AG04450 (cell line): Measurements from ENCODE around the gene DPP6. TPM values are rescaled to one million over a fixed set of nuclear protein-coding genes. Genes with fewer than 3 reads are reported as not detected.

Experiments used
- CTCF ChIA-PET: fragments of 300-600, 350-600 bp; formaldehyde crosslinking; extraction: SDS; loops from one replicate; lab custom pipeline; 2022; ENCODE audit warnings: antibody characterized with exemption, inconsistent platforms; lab: Charles Lee
- POLR2A ChIA-PET: fragments of 350-600 bp; formaldehyde crosslinking; extraction: SDS; loops from one replicate; lab custom pipeline; 2021; ENCODE audit warnings: antibody characterized with exemption, inconsistent platforms; lab: Yijun Ruan, JAX
- DNase-seq: peaks from one replicate; pipeline ENCODE4 v3.0.0-alpha.2; 2011; ENCODE audit warnings: low read depth, low spot score
- H3K27ac ChIP-seq: one replicate; pipeline ENCODE4 v1.5.1; 2012; ENCODE audit warnings: low read depth, low read length, control low read depth
- H3K27me3 ChIP-seq: one replicate; pipeline ENCODE4 v1.6.0; 2012; ENCODE audit warnings: low read length; ENCODE audit not compliant: control insufficient read depth, insufficient read depth
- H3K4me3 ChIP-seq: 2 replicates; pipeline ENCODE4 v1.5.1; 2011; ENCODE audit warnings: mild to moderate bottlenecking, low read depth, low read length, control low read depth
- H3K9me3 ChIP-seq: 2 replicates; pipeline ENCODE4 v1.5.1; 2012; ENCODE audit warnings: low read length; ENCODE audit not compliant: control insufficient read depth, insufficient read depth
- polyA plus RNA-seq: library from polyadenylated mRNA; depleted of rRNA; stranded (reverse); fragments of >200 nt; gene quantifications from 2 replicates; pipeline ENCODE4 v1.2.3, GENCODE V29; 2011
- TF ChIP-seq, protein P1 (sequence below): IDR thresholded peaks from 2 replicates; pipeline ENCODE4 v1.5.1; 2011; ENCODE audit warnings: low read depth, low read length, control low read depth, inconsistent platforms

The DPP6 gene
- polyA plus RNA-seq, 1 experiment: not detected

DNA sequence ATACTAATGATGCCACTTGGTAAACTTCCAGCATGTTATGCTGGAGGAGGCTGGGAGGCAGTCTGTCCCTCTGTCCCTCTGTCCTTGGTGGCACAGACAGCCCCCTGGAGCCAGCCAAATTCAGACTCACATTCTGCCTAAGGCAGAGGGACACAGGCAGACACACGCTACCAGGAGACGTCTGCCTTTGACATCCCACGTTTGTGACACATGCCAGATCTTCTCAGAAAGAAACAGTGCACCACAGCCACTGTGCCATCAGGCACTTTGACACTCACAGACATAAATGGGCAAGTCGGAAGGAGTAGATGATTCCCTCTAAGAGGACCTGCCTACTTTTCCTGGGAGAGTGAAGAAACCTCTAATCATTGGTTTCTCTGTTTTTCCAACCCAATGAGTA, 467.0 kb downstream of the DPP6 start:
- CTCF ChIA-PET: no interaction called here
- peaks cover 31% of the 10 kb centered on the region for H3K9me3 ChIP-seq
- POLR2A ChIA-PET: no interaction called here
- TF ChIP-seq, protein P1, sequence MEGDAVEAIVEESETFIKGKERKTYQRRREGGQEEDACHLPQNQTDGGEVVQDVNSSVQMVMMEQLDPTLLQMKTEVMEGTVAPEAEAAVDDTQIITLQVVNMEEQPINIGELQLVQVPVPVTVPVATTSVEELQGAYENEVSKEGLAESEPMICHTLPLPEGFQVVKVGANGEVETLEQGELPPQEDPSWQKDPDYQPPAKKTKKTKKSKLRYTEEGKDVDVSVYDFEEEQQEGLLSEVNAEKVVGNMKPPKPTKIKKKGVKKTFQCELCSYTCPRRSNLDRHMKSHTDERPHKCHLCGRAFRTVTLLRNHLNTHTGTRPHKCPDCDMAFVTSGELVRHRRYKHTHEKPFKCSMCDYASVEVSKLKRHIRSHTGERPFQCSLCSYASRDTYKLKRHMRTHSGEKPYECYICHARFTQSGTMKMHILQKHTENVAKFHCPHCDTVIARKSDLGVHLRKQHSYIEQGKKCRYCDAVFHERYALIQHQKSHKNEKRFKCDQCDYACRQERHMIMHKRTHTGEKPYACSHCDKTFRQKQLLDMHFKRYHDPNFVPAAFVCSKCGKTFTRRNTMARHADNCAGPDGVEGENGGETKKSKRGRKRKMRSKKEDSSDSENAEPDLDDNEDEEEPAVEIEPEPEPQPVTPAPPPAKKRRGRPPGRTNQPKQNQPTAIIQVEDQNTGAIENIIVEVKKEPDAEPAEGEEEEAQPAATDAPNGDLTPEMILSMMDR: no peak
- DNase-seq: no peak
- H3K4me3 ChIP-seq: no peak overlapping the region
- no peak overlapping the region for H3K27ac ChIP-seq
- H3K27me3 ChIP-seq: no peaks in the 10 kb centered on the region

DNA sequence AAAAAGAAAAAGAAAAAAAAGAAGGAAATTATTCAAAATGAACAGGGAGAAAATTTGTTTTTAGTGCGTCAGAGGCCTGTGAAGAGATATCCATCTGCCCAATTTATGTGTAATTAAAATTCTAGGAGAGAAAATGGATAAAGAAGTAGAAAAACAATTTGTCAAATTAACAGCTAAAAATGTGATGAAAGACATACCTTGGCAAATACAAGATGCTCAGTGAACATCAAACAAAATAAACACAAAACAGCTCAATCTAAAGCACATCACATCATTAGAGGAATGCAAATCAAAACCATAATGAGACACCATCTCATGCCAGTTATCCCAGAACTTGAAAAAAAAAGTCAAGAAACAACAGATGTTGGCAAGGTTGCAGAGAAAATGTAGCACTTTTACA, 477.9 kb downstream of the DPP6 start:
- TF ChIP-seq, protein P1: no peak
- no peak overlapping the region for H3K4me3 ChIP-seq
- no peak for DNase-seq
- H3K9me3 ChIP-seq: peaks cover 6% of the 10 kb centered on the region; the same call in 1 of the 2 replicates
- H3K27ac ChIP-seq: no peak overlapping the region
- ChIA-PET CTCF (no interaction called here), POLR2A (no interaction called here)
- H3K27me3 ChIP-seq: no peaks in the 10 kb centered on the region

DNA sequence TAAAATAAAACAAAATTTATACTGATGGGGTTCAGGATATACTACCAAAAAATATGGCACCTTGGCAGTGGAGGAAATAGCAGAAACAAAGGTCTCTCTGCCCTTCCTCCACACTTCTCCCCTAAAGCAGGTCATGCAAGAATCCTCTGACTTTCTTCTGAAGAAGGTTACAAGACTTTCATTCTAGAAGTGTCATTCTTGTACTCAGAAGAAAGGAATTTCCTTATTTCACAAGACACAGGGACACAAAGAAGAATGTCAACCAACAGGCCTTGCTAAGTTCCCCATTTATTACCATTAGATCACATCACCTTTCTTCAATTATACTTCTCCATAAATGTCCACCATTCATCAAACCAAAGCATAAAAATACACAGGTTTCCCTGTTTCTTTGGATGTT, 480.6 kb downstream of the DPP6 start:
- no peak overlapping the region for H3K4me3 ChIP-seq

DNA sequence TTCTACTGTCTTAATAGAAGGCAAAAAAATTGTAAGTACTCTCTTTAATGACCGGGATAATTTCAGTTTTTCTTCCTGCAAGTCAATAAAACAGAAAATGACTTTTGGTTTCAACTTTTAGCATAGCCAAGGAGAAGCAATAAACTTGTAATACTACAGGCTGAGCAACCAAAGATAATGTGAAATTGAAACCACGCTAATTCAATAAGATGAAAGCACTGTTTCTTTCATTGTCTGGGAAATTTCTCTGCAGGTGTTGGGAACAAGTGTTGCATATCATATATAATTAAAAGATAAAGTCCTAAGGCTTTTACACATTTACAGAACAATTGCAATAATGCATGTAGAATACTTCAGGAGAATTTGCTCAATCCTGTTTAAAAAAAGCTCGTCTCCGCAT, 488.4 kb downstream of the DPP6 start:
- H3K27ac ChIP-seq: no peak overlapping the region
- no peak for DNase-seq
- TF ChIP-seq, protein P1: no peak
- ChIA-PET CTCF (no interaction called here), POLR2A (no interaction called here)
- peaks cover 24% of the 10 kb centered on the region for H3K9me3 ChIP-seq
- H3K27me3 ChIP-seq: no peaks in the 10 kb centered on the region
- no peak overlapping the region for H3K4me3 ChIP-seq

More for the DNA sequence above, 480.6 kb downstream of the DPP6 start:
- ChIA-PET POLR2A (no interaction called here), CTCF (no interaction called here)
- TF ChIP-seq, protein P1: no peak
- no peak for DNase-seq
- Histone ChIP-seq H3K27me3 (no peaks in the 10 kb centered on the region), H3K27ac (no peak overlapping the region), H3K9me3 (peaks cover 10% of the 10 kb centered on the region)

DNA sequence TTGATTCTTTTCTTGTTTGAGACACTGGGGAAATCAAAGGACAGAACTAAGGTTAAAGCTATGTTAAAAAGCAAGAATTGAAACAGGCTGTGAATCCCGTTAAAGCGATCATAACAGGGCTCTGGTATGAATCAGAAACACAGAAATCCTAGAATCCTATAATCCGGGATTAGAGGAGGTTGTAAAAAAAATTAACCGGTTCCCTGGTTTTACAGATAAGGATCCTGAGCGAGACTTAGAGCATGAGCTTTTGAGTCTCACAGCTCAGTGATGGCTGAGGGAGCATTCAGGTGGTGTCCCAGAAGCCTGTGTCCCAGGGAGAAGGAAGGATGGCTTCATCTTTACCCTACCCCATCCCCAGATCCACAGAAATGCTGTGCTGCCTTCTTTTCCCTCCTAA, 489.4 kb downstream of the DPP6 start:
- ChIA-PET CTCF (no interaction called here), POLR2A (no interaction called here)
- no peaks in the 10 kb centered on the region for H3K27me3 ChIP-seq
- no peak overlapping the region for H3K4me3 ChIP-seq
- no peak overlapping the region for H3K27ac ChIP-seq
- no peak for DNase-seq
- TF ChIP-seq, protein P1: no peak
- peaks cover 24% of the 10 kb centered on the region for H3K9me3 ChIP-seq
